Stimulated activated naive B cell treated with anti-CD40 and anti-IgM and Interleukin-4, amounts not matched to agents 10 μg/mL and 1 μg/mL and 100 μg/mL, for 72 hours (primary cell): ENCODE data around the gene VDAC1.
"Not testable (repeated sequence)": the region's sequence is repeated elsewhere in the genome, so short reads cannot be mapped to it uniquely, and the experiment has no call there.

ENCODE experiments used
- ATAC-seq, 2 donors: fragments of 150-1000 bp; cut with Tn5 transposase; replicated peaks; 2 replicates each; pipeline ENCODE4 v1.10.0; 2021; ENCODE audit warnings: moderate library complexity in 1 of 2
- DNase-seq: peaks from one replicate; pipeline ENCODE4 v3.0.0; 2021
- H3K27ac Mint-ChIP-seq: one replicate; pipeline ENCODE4 v1.8.0; 2022; ENCODE audit warnings: mild to moderate bottlenecking, mixed read lengths
- H3K27me3 Mint-ChIP-seq, 2 donors: one replicate each; pipeline ENCODE4 v1.8.0; 2022; ENCODE audit warnings: mixed read lengths in 2 of 2
- H3K36me3 Mint-ChIP-seq, 2 donors: one replicate each; pipeline ENCODE4 v1.8.0; 2022; ENCODE audit warnings: mixed read lengths in 2 of 2, mild to moderate bottlenecking in 1 of 2
- H3K4me1 Mint-ChIP-seq, 2 donors: one replicate each; pipeline ENCODE4 v1.8.0; 2022; ENCODE audit warnings: mixed read lengths in 2 of 2, mild to moderate bottlenecking in 1 of 2
- H3K4me3 Mint-ChIP-seq, 2 donors: one replicate each; pipeline ENCODE4 v1.8.0; 2022; ENCODE audit warnings: mild to moderate bottlenecking in 2 of 2, mixed read lengths in 2 of 2, moderate library complexity in 1 of 2
- H3K9me3 Mint-ChIP-seq, 2 donors: one replicate each; pipeline ENCODE4 v1.8.0; 2022; ENCODE audit warnings: mixed read lengths in 2 of 2, mild to moderate bottlenecking in 1 of 2

VDAC1 gene

GRCh38 chr5:133957080-133957479, 47.7 kb downstream of the VDAC1 start:
- no peaks in the 10 kb centered on the region for H3K27me3 Mint-ChIP-seq
- peaks cover 11 to 24% of the 10 kb centered on the region in 2 donors for H3K4me1 Mint-ChIP-seq
- H3K4me3 Mint-ChIP-seq = peak overlapping the region in 1 of 2 donors; percentile 17
- H3K27ac Mint-ChIP-seq = peak overlapping the region; percentile 59
- ATAC-seq (peak; percentile 13 to 21), DNase-seq (no peak)
- peaks cover 0 to 1% of the 10 kb centered on the region in 2 donors for H3K9me3 Mint-ChIP-seq
- H3K36me3 Mint-ChIP-seq = peaks cover 31 to 34% of the 10 kb centered on the region in 2 donors

DNA sequence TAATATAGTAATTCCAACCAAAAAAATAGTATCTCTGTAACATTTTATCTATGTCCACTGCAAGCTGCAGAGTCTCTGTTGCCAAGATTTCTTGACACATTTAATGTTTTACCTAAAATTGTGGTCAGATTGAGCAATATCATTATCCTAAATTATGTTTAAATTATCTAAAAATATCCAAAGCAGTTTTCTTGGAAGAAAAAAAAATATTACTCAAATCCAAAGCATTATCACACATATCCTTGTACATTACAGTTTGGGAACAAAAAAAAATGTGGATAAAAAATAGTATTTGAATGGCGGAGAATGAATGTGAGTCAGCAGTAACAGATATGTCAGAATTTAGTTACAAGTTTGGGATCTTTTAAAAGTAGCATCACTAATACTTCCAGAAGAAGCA, 48.6 kb downstream of the VDAC1 start:
- not testable (repeated sequence) for DNase-seq, H3K4me3 Mint-ChIP-seq, H3K27me3 Mint-ChIP-seq, H3K27ac Mint-ChIP-seq, H3K9me3 Mint-ChIP-seq, ATAC-seq
- Mint-ChIP-seq H3K4me1 (peaks cover 13 to 23% of the 10 kb centered on the region in 2 donors), H3K36me3 (peaks cover 31 to 34% of the 10 kb centered on the region in 2 donors)

GRCh38 chr5:133953568-133954145, 51.1 kb downstream of the VDAC1 start:
- H3K4me3 Mint-ChIP-seq = no peak overlapping the region
- no peak for DNase-seq
- peaks cover 21% of the 10 kb centered on the region in 2 donors for H3K36me3 Mint-ChIP-seq
- no peak for ATAC-seq
- no peaks in the 10 kb centered on the region for H3K27me3 Mint-ChIP-seq
- H3K9me3 Mint-ChIP-seq = peaks cover 0 to 1% of the 10 kb centered on the region in 2 donors
- no peak overlapping the region for H3K27ac Mint-ChIP-seq
- H3K4me1 Mint-ChIP-seq = peaks cover 9 to 12% of the 10 kb centered on the region in 2 donors

- Mint-ChIP-seq H3K27ac (no peak overlapping the region), H3K27me3 (no peaks in the 10 kb centered on the region), H3K9me3 (peaks cover 0 to 1% of the 10 kb centered on the region in 2 donors), H3K36me3 (peaks cover 21% of the 10 kb centered on the region in 2 donors), H3K4me3 (no peak overlapping the region), H3K4me1 (peaks cover 9 to 11% of the 10 kb centered on the region in 2 donors)
- ATAC-seq (no peak), DNase-seq (no peak)
Measured at GRCh38 chr5:133952729-133953567, 51.8 kb downstream of the VDAC1 start.

DNA sequence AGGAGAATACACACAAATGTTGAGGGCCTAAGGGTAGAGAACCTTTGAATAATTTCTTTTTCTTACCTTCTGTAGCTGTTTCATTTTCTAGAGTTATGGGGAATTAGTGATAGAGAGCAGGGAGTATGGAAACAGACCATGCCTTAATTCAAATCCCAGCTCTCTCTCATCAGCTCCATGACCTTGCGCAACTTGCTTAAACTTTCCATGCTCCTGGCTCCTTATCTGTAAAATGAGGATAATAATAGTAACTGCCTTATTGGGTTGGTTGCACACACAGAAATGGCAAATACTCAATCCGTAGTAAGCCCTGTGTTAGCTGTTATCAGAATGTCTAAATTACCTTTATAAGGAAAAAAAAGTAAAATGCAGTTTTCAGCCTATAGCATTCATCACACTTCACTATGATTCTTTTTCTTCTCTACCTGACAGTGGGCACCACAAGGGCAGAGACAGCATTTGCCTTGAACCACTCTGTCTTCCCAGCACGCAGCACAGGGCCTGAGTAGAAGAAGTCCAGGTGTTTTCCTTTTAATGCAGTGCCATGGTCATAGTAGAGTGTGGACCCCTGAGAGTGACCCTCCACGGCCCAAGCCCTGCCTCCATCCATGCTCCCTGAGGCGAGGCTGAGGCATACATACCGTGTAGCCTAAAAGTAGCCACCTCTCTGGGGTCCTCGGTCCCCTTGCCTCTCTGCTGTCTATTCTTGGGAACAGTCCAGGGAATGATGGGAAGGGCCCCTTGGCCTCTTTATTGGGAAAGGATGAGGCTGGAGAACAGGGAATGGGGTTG, 53.8 kb downstream of the VDAC1 start:
- Mint-ChIP-seq H3K27me3 (no peaks in the 10 kb centered on the region), H3K27ac (no peak overlapping the region), H3K9me3 (peaks cover 0 to 1% of the 10 kb centered on the region in 2 donors), H3K4me1 (peaks cover 0 to 9% of the 10 kb centered on the region in 2 donors), H3K36me3 (peaks cover 18 to 21% of the 10 kb centered on the region in 2 donors), H3K4me3 (no peak overlapping the region)
- DNase-seq (no peak), ATAC-seq (no peak)

DNA sequence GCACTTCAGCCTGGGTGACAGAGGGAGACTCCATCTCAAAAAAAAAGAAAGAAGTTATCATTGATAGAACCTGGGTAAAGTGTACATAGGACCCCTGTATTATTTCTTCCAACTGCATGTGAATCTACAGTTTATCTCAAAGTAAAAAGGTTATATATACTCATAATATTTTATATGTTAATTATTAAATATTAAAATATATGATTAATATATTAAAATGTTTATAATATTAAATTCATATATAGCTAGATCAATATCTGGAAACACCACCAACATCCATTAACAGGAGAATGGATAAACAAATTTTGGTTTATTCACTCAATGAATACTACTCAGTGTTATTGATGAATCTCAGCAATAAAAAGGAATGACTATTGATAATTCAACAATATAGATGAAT, 56.1 kb downstream of the VDAC1 start:
- no peak overlapping the region for H3K27ac Mint-ChIP-seq
- DNase-seq (no peak), ATAC-seq (no peak)
- peaks cover 0 to 12% of the 10 kb centered on the region in 2 donors for H3K4me1 Mint-ChIP-seq
- no peaks in the 10 kb centered on the region for H3K9me3 Mint-ChIP-seq
- no peak overlapping the region for H3K4me3 Mint-ChIP-seq
- no peaks in the 10 kb centered on the region for H3K27me3 Mint-ChIP-seq
- peaks cover 6 to 8% of the 10 kb centered on the region in 2 donors for H3K36me3 Mint-ChIP-seq

DNA sequence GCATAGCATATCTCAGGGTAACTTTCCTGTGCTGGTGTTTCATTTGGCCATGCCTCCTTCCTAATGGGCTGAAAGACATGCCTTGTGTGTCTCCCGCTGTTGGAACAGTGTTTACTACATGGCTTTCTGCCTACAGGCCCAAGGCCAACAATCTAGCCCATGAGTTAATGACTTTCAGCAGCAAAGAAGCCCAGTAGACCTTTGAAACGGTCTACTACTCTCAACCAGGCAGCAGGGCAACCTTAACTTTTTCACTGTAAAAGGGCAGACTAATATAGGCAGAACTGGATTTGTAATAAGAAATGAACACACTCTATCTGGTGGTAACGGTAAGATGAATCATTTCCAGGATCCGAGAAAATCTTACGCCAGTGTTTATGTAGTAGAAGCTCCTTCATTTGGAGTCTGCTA, 57.3 kb downstream of the VDAC1 start:
- Mint-ChIP-seq H3K27me3 (no peaks in the 10 kb centered on the region), H3K27ac (no peak overlapping the region), H3K4me1 (peaks cover 11 to 20% of the 10 kb centered on the region in 2 donors), H3K9me3 (no peaks in the 10 kb centered on the region), H3K36me3 (no peaks in the 10 kb centered on the region), H3K4me3 (no peak overlapping the region)
- ATAC-seq (no peak), DNase-seq (no peak)

GRCh38 chr5:133945568-133945967, 59.2 kb downstream of the VDAC1 start:
- DNase-seq = no peak
- Mint-ChIP-seq H3K27me3 (no peaks in the 10 kb centered on the region), H3K9me3 (no peaks in the 10 kb centered on the region), H3K27ac (no peak overlapping the region), H3K36me3 (peaks cover 0 to 3% of the 10 kb centered on the region in 2 donors), H3K4me1 (peaks cover 24 to 26% of the 10 kb centered on the region in 2 donors), H3K4me3 (no peak overlapping the region)
- ATAC-seq = no peak

DNA sequence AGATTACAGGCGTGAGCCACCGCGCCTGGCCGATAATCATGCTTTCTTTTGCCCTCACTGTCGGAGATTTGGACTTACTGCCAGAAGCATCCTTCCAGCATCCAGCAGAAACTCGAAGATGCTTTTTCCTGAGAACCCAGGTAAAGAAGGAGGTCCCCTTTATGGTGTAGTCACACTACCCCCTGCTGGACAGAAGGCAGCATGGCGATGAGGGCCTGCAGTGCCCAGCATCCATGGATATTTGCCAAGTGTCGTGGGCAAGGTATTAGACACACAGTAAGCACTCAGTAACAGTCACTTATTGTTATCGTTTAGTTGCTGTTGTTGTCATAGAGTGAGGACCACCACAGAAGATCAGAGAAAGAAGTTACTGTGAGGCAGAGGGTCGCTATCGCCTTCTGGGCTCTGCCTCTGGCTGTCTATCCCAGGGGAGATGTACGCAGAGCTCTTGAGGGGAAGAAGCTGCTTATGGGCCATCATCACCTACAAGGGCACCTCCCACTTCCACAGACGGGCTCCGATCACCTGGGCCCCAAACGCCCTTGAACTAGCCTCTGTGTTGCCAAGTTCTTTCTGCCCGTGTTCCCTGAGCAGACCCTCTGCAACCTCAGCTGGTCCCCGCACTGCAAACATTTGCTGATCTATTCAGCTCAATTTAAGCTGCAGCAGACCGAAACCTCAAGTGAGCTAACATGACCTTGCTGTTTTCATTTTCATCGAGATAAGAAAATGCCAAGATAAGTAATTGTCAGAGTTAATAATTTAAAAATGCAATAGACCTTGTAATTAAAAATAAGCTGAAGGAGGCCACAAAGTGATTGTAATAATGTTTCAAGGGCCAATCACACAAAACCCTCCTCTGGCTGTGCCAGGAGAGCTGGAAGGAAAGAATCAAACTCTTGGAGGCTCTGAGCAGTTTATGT, 60.3 kb downstream of the VDAC1 start:
- no peak overlapping the region for H3K27ac Mint-ChIP-seq
- peaks cover 4% of the 10 kb centered on the region in 2 donors for H3K36me3 Mint-ChIP-seq
- H3K9me3 Mint-ChIP-seq = peaks cover 2 to 4% of the 10 kb centered on the region in 2 donors
- no peaks in the 10 kb centered on the region for H3K27me3 Mint-ChIP-seq
- peaks cover 29 to 36% of the 10 kb centered on the region in 2 donors for H3K4me1 Mint-ChIP-seq
- no peak overlapping the region for H3K4me3 Mint-ChIP-seq
- DNase-seq (no peak), ATAC-seq (peak; percentile 86 to 88)

- ATAC-seq = no peak
- Mint-ChIP-seq H3K9me3 (peaks cover 4 to 6% of the 10 kb centered on the region in 2 donors), H3K27ac (no peak overlapping the region), H3K4me1 (peaks cover 36 to 47% of the 10 kb centered on the region in 2 donors), H3K27me3 (no peaks in the 10 kb centered on the region), H3K36me3 (peaks cover 4 to 5% of the 10 kb centered on the region in 2 donors), H3K4me3 (no peak overlapping the region)
- no peak for DNase-seq
Measured at GRCh38 chr5:133943475-133943817, 61.3 kb downstream of the VDAC1 start.

- H3K27ac Mint-ChIP-seq = no peak overlapping the region
- peaks cover 40 to 53% of the 10 kb centered on the region in 2 donors for H3K4me1 Mint-ChIP-seq
- no peaks in the 10 kb centered on the region for H3K27me3 Mint-ChIP-seq
- no peak overlapping the region for H3K4me3 Mint-ChIP-seq
- H3K9me3 Mint-ChIP-seq = peaks cover 4 to 6% of the 10 kb centered on the region in 2 donors
- no peak for DNase-seq
- no peak for ATAC-seq
- peaks cover 4 to 5% of the 10 kb centered on the region in 2 donors for H3K36me3 Mint-ChIP-seq
Measured at GRCh38 chr5:133942614-133943474, 61.9 kb downstream of the VDAC1 start.

- peaks cover 5 to 7% of the 10 kb centered on the region in 2 donors for H3K9me3 Mint-ChIP-seq
- peaks cover 47 to 65% of the 10 kb centered on the region in 2 donors for H3K4me1 Mint-ChIP-seq
- no peak overlapping the region for H3K4me3 Mint-ChIP-seq
Measured at GRCh38 chr5:133941456-133942196, 63.1 kb downstream of the VDAC1 start.

More at GRCh38 chr5:133941456-133942196, 63.1 kb downstream of the VDAC1 start:
- ATAC-seq (no peak), DNase-seq (no peak)
- Mint-ChIP-seq H3K36me3 (peaks cover 6 to 7% of the 10 kb centered on the region in 2 donors), H3K27me3 (no peaks in the 10 kb centered on the region), H3K27ac (peak overlapping the region; percentile 11)
